Activated T-cell treated with anti-CD3 and anti-CD28 coated beads for 48 hours (primary cell): ENCODE data around the gene ARHGAP44.

Experiments used
- DNase-seq: peaks from one replicate; pipeline ENCODE4 v3.0.0-alpha.2; 2020; ENCODE audit warnings: low read depth

Gene ARHGAP44

GRCh38 chr17:12995106-12995895, 206.0 kb downstream of the ARHGAP44 start:
- DNase-seq: no peak

DNA sequence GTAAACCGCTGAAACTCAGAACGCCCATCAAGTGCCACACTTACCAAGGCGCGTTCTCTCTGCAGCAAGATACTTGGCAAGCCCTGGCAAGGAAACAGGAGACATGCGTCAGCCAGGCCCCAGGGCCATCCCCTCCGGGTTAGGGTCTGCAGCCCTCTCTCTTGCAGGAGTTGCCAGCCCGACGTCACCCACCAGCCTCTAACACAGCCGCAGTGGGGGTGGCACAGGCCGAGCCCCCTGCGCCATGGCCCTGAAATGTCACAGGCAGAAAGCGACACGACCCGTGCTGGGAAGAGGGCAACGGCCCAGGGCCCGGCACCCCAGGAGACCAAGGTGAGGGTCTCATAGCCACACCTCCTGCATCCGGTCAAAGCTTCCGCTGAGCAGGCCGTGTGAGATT, 206.6 kb downstream of the ARHGAP44 start:
- no peak for DNase-seq

DNA sequence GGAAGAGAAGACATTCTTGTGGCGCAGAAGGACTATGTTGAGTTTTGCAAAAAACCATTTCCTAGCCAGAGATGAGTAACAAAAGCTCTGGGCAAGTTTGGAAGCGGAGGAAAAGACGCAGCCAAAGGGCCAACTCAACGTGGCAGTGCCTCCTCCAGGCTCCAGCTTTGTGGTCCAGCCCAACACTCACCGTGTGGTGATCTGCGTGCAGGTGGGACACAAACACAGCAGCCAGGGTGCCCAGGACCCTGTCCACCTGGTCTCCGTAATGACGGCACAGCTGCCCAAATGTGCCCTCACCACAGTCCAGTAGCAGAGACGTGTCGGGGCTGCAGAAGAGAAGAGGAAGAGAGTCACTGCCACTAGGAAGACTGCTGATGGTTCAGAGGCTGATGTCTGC, 207.1 kb downstream of the ARHGAP44 start:
- no peak for DNase-seq

- DNase-seq: no peak
These were observed 207.6 kb downstream of the ARHGAP44 start for GRCh38 chr17:12996941-12997340.

DNA sequence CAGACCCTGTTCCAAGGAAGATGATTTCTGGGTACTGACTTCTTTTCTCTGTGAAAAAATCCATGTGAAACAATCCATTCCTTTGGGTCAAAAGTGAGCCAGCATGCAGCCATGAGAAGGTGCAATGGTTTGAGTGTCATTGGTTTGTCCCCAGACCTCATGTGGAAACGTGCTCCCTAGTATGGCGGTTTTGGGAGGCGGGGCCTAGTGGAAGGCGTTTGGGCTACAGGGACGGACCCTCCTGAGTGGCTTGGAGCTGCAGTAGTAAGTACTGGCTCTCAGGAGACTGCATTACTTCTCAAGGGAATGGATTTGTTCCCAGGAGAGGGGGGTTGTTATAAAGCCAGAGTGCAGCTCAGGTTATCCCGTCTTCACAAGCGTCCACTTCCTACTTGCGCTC, 209.2 kb downstream of the ARHGAP44 start:
- DNase-seq: no peak

- no peak for DNase-seq
These were observed 209.6 kb downstream of the ARHGAP44 start for GRCh38 chr17:12998874-12999273.

GRCh38 chr17:13000561-13000960, 211.3 kb downstream of the ARHGAP44 start:
- DNase-seq: no peak

GRCh38 chr17:13001991-13002615, 212.8 kb downstream of the ARHGAP44 start:
- DNase-seq: no peak

- DNase-seq: peak; percentile 12
These were observed 213.6 kb downstream of the ARHGAP44 start for GRCh38 chr17:13002761-13003453.

DNA sequence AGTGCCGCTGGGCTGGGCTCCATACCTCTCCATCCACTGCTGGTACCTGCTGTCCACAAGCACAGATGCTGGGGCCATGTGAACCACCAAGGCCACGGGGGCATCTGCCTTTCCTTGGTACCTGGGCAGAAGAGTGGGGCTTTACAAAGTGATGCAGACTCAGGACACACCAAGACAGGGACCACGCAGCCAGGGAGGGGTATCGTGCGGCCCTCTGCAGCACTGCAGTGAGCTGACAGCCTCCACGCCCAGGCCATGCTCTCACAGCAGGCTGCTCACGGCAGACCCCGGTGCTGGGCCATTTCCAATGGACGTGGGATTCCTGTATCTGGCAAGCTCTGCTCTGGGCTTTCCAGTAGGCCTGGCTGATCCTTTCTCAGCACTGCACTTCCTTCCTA, 214.2 kb downstream of the ARHGAP44 start:
- DNase-seq: no peak

DNA sequence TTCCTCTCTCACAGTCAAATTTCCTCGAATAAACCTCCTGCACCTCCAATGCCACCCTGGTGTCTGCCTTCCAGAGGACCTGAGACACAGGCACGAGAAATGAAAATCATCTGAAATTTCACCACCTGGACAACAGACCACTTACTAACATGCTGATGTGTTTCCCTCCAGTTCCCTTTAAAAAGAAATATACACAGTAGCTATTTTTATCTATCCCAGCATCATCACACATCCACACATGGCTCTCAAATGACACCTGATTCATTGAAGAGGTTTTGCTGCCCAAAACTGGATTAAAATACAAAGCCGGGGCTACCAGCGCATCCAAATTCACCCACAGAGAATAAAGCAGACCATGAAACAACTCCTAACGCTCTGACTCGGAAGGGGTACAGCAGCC, 214.6 kb downstream of the ARHGAP44 start:
- DNase-seq: no peak

DNA sequence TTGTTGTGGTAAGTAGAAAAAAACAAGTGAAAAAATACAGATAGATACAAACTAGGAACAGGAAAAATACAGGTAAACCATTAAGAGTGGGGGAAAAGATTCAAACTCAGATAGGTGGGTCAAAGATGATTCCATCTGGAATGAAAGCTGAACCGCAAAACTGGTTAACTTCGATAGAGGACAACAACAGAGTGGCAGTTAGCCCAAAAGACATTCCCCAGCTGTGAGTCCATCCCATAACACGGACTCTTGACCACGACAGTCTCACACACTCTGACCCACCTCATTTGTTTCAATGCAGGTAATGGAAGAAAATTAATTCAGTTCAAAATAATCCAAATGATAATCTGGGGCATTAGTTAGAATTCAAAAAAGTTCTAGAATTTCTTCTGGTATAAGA, 215.0 kb downstream of the ARHGAP44 start:
- no peak for DNase-seq

GRCh38 chr17:13005530-13005929, 216.2 kb downstream of the ARHGAP44 start:
- no peak for DNase-seq

GRCh38 chr17:13008461-13008860, 219.2 kb downstream of the ARHGAP44 start:
- no peak for DNase-seq

- no peak for DNase-seq
These were observed 221.7 kb downstream of the ARHGAP44 start for GRCh38 chr17:13010959-13011358.

DNA sequence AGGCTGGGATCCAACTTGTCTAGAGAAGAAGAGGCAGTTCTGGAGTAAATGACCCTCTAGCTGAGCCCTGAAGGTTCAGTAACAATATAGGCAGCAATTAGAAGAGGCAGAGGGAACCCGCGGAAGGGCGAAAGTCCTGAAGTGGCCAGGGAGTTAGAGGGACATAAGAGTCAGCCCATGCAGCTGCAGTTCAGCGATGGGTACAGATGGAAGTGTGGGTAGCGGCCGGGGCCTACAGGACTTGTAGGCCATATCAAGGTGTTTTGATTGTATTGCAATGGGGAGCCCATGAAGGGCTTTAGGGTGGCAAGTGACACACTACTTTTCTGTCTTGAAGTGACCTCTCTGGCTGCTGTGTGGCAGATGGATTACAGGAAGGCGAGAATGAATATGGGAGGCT, 225.5 kb downstream of the ARHGAP44 start:
- no peak for DNase-seq

GRCh38 chr17:13016881-13017654, 227.8 kb downstream of the ARHGAP44 start:
- DNase-seq: no peak

DNA sequence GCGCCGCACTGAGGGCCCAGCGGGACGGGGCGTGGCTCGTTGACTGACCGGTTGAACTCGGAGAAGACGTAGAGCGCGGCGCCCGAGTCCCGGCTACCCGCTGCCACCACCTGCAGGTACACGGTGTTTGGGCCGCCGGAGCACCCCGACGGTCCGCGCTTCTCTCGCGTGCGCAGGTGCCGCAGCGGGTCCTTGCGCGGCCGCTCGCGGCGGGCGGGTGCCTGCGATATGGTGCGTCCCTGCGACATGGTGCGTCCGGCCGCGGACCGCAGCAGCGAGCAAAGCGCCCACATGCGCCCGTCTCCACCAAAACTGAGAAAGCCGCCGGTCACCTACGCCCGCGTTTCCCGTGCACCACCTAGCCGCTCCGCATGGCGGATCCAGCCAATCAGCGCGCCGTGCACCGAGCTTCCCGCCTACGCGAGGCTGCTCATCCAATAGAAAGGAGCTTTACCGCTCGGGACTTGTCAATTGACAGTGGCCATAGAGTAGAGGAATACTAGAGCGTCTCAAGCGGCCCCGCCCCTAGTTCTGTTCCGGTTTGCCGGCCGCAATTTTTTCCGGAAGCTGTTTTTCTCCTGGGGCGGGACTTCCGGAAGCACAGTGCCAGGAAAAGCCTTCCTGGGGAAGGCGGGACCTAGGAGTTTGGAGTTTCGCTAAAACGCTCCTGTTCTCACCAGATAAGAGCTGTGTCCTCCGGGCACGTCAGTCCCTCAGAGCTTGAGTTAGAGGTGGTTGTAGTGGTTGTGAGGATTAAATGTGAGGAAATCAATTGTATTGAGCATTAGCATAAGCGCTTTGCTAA, 228.6 kb downstream of the ARHGAP44 start, which contains the start of gene ELAC2:
TSS of gene ELAC2 (minus strand) at position 373 of the 805 bp plus-strand sequence. CDS start at position 293, 80 bp downstream.
- DNase-seq: peak; percentile 92

GRCh38 chr17:13024016-13024415, 234.7 kb downstream of the ARHGAP44 start:
- no peak for DNase-seq

DNA sequence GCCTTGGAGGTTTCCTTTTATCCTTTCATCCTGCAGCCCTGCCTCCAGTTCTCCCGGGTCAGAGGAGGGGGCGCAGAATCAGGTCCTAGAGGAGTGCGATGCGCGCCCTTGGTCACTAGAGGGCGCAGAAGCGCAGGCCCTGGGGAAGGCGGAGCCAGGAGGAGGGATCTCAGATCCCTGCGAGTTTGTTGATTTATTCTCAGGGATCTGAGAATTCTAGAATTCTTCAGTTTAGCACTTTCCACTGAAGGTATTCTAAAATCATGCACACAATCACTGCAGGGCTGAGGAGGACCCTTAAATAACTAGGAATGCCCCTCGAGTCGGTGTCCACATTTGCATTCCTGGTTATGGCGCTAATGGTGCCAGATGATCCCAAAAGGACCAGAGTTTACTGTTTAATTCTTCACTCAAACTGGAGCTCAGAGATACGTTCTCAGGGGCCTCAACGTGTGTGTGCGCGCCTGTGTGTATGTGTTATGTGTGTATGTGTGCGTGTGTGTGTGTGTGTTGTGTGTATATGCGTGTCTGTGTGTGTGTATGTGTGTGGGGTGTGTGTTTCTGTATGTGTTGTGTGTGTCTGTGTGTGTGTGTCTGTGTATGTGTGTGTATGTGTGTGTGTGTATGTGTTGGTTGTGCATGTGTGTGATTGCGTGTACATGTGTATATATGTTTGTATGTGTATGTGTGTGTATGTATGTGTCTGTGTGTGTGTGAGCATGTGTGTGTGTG, 235.4 kb downstream of the ARHGAP44 start:
- DNase-seq: peak; percentile 64

GRCh38 chr17:13025258-13025627, 235.9 kb downstream of the ARHGAP44 start:
- no peak for DNase-seq
